Hematopoietic multipotent progenitor cell treated with erythropoietin and hydrocortisone succinate and interleukin-3 and kit ligand, for 4 days (in vitro differentiated cells): ENCODE measurements around the gene DOK5.
"Not testable (repeated sequence)": the region's sequence is repeated elsewhere in the genome, so short reads cannot be mapped to it uniquely, and the experiment has no call there.

Source experiments
- DNase-seq: peaks from one replicate; pipeline ENCODE4 v3.0.0-alpha.2; 2015

Gene DOK5

DNA sequence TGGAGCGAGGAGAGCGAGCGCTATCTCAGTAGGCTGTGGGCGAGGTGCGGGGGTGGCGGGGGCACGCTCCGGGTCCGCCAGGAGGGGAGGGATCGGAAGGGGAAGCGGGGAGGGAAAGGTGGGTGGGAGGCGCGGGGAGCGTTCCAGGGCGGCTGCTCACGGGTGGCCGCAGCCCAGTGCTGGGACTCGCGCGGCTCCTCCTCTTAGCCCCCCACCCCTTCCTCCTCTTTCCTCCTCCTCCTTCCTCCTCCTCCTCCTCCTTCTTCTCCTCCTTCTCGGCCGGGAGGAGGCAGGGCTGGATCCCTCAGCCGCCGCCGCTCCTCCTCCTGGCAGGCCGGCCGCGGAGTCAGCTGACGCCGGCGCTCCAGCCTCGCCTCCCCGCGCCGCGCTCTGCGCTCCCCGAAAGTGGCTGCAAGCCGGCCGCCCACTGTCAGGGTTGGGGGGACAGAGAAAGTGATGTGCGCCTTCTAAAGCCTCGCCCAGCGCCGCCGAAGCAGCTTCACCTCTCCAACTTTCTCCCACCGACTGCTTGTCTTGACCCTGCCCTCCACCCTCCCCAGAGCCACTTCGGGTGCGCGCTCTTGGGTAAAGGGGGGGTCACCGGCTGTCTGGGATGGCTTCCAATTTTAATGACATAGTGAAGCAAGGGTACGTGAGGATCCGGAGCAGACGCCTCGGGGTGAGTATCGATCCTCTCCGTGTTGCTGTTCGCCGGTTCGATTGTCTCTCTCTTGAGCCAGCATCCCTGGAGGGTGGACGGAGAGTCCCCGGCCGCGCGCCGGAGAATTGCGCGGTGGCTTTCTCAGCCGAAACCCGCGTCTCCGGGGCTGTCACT is at the start of gene DOK5:
Gene DOK5 (plus strand): TSS at position 260 of the 835 bp plus-strand sequence. CDS start 354 bp downstream, at position 614.
- DNase-seq, result peak; percentile 4

- no peak for DNase-seq
These were observed 46.0 kb upstream of the DOK5 start for GRCh38 chr20:54429364-54429763.

GRCh38 chr20:54431156-54431944 is 44.0 kb upstream of the DOK5 start:
- no peak for DNase-seq

- DNase-seq, result no peak
These were observed 42.4 kb upstream of the DOK5 start for GRCh38 chr20:54432966-54433365.

DNA sequence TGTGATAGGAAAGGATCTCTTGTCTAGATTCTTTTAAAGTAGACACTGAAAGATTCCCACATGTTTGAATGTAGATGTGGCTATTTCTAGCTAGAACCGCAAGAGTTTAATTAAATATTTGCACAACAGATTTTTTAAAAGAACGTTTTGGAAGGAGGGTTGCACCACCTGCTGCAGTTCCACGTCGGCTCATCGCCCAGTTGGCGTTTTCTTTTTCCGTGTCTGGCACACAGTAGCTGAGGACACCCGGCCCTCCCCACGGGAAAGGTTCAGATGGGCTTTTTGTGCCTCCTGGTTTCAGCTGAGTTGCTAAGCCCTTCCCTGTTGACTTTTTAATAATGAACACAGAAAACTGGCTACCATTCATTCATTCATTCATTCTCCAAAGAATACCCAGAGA is 41.8 kb upstream of the DOK5 start:
- DNase-seq, result no peak

DNA sequence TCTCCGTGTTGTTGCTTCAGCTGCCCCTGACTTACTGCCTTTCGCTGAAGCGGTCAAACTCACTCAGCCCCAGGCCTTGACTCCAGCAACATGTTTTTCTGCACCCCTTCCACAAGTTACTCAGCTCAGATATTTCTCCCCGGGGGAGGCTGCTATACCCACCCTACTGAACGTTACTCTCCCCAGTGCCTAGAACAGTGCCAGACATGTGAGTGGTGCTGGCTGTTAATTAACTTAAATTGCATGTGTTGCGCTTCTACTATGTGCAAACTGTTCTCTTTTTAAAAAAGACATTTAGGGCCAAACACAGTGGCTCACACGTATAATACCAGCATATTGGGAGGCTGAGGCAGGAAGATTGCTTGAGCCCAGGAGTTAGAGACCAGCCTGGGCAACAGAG is 41.2 kb upstream of the DOK5 start:
- DNase-seq, result no peak

GRCh38 chr20:54435015-54435414 is 40.4 kb upstream of the DOK5 start:
- no peak for DNase-seq

GRCh38 chr20:54436410-54436809 is 39.0 kb upstream of the DOK5 start:
- not testable (repeated sequence) for DNase-seq

- no peak for DNase-seq
These were observed 37.2 kb upstream of the DOK5 start for GRCh38 chr20:54438166-54438565.

- no peak for DNase-seq
These were observed 25.2 kb upstream of the DOK5 start for GRCh38 chr20:54450207-54450606.

- DNase-seq, result no peak
These were observed 24.2 kb upstream of the DOK5 start for GRCh38 chr20:54451171-54451570.

DNA sequence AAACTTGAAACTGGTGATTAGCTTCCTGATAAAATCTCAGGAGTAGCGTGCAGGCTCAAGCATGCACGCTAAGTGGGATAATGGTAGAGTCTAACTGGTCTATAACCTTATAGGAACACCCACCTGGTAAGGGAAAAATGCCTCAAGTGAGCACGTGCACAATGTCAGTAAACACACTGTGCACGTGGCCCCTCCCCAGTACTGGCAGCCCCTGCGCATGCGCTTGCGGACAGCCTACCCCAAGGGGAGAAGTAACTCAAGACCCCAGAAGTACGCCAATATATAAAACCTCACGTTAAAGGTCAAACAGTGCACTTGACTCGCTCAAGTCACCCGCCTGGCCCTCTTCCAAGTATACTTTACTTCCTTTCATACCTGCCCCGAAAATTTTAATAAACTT is 23.1 kb upstream of the DOK5 start:
- no peak for DNase-seq

DNA sequence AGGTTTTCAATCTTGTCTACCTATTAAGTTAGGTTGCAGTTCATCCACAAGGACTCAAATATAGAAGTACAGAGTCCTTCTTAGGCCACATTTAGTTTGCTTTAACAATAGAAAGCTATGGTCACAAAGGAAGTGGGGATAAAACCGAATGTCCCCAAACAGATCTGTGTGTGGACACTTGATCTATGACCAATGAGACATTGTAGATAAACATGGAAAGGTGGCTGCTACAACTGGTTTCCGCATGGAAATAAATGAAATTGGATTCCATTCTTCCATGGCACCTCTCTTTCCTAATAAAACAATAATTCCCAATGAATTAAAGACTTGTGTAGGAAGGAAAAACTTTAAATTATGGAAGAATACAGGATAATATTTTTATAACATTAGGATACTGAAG is 20.4 kb upstream of the DOK5 start:
- DNase-seq, result no peak

DNA sequence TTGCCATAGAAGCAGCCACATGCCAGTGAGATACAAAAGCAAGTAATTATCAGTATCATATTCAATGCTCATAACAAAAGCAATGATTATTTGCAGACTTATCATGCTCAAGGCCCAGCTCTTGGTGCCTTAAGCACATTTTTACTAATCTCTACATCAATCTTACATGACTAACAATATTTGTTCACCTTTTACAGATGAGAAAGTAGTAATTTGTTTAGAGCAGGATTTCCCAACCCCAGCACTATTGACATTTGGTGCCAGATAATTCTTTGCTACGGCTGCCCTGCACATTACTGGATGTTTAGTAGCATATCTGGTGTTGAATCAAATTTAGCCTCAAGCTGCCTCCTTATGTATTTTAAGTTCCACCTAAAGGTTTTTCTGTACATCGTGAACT is 19.0 kb upstream of the DOK5 start:
- no peak for DNase-seq

DNA sequence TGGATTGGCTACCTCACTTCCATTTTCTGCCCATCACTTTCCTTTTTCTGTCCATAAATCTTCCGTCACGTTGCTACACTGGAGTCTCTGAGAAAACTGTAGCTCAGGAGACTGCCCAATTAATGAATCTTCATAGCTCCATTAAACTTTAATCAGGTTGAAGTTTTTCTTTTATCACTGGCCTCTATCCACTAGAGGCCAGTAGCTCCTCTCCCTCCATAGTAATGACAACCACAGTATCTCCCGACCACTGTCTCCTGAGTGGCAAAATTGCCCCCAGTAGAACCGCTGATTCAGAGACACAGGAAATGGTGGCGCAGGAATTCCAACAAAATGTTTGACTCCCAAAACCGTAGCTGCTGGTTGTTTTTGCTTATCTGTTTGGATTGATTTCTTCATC is 18.4 kb upstream of the DOK5 start:
- DNase-seq, result no peak

- no peak for DNase-seq
These were observed 17.2 kb upstream of the DOK5 start for GRCh38 chr20:54458219-54458618.

DNA sequence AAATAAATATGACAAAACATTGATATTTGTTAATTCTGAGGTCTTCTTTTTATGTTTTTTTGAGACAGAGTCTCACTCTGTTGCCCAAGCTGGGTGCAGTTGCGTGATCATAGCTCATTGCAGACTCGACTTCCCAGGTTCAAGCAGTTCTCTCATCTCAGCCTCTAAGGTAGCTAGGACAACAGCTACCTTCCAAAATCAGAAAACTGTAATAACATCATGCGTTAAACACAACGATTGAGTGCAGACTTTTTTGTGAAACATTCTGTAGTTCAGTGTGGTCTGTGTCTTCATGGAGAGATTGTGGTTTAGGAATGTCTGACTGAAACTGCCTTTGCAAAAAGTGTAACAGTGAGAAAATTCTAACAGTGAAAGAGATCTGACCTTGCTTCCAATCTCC is 16.1 kb upstream of the DOK5 start:
- DNase-seq, result no peak

DNA sequence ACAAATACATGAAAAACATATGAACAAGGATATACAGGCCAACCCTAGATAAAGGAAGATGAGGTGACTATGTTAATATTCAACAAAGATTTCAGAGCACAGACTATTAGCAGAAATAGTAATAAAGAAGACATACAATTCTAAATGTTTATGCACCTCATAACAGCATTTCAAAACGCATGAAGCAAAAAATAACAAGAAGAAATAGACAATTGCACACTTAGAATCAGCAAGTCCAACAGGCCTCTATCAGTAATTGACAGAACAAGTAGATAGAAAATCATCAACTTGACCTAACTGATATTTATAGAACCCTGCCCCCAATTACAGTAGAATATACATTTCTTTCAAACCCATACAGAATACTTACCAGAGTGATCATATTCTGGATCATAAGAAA is 11.4 kb upstream of the DOK5 start:
- no peak for DNase-seq

GRCh38 chr20:54466127-54466526 is 9.3 kb upstream of the DOK5 start:
- DNase-seq, result no peak

- DNase-seq, result no peak
These were observed 7.8 kb upstream of the DOK5 start for GRCh38 chr20:54467622-54468021.

GRCh38 chr20:54468082-54468481 is 7.3 kb upstream of the DOK5 start:
- DNase-seq, result no peak

GRCh38 chr20:54469293-54469692 is 6.1 kb upstream of the DOK5 start:
- no peak for DNase-seq

GRCh38 chr20:54469952-54470351 is 5.4 kb upstream of the DOK5 start:
- DNase-seq, result no peak

- no peak for DNase-seq
These were observed 4.7 kb upstream of the DOK5 start for GRCh38 chr20:54470697-54471096.
